Left kidney (tissue), 2 donors: ENCODE results near the gene GPN1. TPM values are rescaled to one million over a fixed set of nuclear protein-coding genes. Genes with fewer than 3 reads are reported as not detected.
"Not testable (repeated sequence)": the region's sequence is repeated elsewhere in the genome, so short reads cannot be mapped to it uniquely, and the experiment has no call there.

Experiments used
- DNase-seq: peaks from one replicate; pipeline ENCODE4 v3.0.0-alpha.2; 2013
- polyA plus RNA-seq: library from polyadenylated mRNA; unstranded; fragments of 120-200 nt; gene quantifications from one replicate; pipeline ENCODE4 v1.2.1, GENCODE V29; 2013; ENCODE audit not compliant: insufficient read length

Gene GPN1
- polyA plus RNA-seq, 1 donor, result 64.5 TPM

DNA sequence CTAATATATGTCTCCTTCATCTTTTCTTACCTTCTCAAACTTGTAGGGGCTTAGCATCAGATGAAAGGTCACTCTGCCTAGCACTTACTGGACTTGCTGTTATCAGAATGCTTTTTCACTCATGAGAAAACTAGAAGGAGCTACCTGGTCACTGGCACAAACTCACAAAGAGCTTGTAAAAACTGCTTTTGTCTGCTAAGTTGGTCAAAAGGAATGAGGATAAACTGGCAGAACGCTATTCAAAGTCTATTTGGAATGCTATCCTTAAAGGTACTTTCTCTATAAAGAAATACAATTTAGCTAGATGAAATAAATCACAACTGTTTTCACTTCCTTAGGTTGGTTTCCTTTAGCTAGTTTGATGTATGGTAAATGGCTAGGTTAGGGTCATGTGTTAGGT is 2.5 kb upstream of the GPN1 start:
- DNase-seq, result not testable (repeated sequence)

DNA sequence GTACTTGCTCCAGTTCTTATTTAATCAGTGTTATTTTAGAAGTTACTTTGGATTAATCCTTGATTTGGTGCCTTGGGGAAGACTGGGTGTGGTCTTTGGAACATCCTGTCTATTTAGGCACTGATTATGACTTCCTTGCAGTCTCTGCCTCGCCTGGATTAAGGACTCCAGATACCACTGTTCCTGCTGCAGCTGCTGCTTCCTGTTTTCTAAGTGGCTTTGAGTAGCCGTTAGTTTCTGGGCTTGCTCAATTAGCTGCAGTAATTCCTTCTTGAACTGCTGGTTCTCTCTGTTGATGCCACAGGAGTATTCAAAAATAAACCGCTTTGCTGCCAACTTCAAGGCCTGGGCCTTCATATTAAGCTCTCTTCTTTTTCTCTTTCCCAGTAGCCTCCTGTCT is 1.9 kb upstream of the GPN1 start:
- DNase-seq, result not testable (repeated sequence)

DNA sequence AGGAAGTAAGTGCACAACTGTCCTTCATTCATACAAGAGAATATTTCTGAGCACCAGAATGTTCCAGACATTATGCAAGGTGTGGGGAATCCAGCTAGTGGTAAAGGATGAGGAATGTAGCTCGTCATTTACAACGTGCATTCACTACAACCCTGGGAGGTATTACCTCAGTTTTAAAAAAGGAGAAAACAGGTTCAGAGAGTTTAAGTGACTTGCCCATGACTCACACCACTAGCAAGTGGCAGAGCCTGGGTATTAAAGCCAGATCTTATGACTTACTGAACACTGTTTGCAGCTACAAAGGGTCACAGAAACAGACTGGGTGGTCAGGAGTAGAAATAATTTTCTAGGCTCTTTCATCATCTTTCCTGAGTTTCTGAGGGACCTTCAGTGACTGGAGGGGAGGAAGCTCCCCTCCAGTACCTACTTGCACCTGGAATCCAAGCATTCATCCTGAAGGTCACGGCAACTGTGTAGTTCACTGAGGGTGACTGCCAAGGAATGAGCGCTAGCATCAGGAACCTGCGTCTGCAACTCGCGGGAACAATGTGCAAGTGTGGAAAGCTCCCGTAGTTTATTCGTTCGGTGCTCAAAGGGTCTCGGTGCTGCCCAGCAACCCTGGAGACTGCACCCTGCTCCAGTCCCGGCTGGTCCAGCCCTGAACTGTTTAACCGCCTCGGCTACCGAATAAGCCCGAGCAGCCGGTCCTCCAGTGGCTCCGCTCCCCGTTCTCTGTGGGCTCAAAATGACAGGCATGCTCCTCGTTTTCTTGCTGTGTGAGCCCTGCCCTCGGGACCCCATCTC is 685 bp upstream of the GPN1 start:
- DNase-seq, result no peak

DNA sequence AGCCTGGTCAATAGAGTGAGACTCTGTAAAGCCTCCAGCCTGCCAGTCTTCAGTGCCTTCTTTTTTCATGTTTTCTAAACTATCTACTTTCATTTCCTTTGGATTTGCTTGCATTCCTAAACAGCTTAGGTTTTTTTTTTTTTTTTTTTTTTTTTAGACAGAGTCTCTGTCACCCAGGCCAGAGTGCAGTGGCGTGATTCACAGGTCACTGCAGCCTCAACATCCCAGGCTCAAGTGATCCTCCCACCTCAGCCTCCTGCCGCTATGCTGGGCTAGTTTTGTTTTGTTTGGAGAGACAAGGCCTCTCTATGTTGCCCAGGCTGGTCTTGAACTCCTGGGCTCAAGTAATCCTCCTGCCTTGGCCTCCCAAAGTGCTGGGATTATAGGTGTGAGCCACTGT is 1.4 kb downstream of the GPN1 start:
- DNase-seq, result not testable (repeated sequence)

DNA sequence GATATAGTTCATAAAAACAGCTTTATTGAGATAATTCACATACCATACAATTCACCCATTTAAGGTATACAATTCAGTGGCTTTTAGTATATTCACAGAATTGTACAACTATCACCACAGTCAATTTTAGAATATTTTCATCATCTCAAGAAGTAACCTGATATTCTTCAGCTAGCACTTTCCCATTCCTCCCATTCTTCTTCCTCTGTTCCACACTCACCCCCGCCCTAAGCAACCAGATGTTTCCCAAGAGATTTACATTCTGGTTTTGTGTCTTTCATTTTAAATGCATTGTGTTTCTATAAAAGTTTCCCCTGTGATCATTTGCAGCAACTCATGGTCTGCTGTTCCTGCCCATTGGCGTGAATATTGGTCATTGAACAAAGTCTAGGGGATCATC is 5.4 kb downstream of the GPN1 start:
- no peak for DNase-seq

DNA sequence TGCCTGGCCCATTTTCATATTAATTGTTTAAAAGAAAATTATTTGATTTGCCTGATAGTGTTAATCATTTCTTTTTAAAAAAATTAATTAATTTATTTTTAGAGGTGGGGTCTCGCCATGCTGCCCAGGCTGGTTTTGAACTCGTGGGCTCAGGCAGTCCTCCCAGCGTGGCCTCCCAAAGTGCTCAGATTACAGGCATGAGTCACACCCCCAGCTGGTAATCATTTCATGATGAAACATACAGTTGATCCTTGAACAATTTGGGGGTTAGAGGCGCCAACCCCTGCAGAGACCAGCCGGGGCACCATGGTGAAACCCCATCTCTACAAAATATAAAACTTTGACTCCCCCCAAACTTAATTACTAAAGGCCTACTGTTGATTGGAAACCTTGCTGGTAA is 7.9 kb downstream of the GPN1 start:
- no peak for DNase-seq

DNA sequence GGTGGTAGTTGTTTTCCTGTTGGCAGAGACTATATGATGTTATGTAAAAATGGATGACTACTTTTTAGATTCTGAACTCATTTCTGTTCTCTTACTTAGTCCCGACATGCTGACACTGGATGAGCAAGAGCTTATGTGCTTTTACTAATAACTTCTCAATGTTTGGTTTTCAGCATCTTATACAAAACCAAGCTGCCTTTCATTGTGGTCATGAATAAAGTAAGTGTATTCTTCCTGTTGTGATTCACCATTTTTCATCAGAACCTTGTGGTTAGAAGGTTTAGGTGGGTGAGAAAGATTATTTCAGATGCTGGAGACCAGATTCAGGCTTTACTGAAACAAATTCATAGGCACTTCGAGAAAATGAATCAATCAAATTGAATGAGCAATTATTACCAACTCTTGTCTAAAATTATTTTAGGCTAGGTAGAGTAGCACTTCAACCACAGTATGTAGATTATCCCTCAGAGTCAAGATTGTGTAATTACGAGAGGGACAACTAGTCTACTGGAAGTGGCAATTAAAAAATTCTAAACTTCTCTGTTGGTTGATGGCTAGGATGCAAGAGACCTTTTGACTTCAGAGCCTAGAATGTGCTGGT is 9.3 kb downstream of the GPN1 start:
- no peak for DNase-seq

DNA sequence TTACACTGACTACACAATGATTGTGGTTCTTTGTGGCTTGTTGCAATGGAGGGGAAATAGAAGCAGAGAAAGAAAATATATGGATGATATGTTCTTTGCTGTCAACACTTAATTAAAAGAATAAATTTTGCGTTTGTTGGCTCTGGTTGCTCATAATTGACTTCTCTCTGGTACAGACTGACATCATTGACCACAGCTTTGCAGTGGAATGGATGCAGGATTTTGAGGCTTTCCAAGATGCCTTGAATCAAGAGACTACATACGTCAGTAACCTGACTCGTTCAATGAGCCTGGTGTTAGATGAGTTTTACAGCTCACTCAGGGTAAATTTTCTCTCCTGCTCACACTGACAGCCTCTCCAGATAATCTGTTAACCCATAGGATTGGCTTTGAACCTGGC is 9.9 kb downstream of the GPN1 start:
- DNase-seq, result no peak

DNA sequence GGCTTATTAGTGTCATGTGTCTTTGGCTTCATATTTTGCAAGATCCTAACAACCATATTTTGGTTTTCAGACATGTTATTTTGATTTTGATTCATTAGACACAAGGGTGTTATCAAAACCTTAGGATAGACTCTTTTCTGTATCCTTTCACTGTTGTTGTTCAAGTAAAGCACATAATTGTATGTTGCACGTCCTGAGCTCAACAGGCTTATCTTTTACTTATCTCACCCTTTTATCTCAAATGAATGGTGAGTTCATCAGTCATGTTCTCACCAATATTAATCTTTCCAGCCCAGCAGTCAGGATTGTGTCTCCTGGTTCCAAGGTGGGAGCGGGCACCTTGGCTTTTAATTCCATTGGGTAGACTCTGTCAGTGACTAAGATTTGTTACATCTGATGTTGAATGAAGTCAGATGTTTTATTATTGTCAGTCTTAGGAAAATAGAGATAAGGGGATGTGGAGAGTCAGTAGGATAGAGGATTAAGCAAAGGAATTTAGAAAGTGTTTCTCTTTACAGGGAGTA is 11.9 kb downstream of the GPN1 start:
- no peak for DNase-seq

DNA sequence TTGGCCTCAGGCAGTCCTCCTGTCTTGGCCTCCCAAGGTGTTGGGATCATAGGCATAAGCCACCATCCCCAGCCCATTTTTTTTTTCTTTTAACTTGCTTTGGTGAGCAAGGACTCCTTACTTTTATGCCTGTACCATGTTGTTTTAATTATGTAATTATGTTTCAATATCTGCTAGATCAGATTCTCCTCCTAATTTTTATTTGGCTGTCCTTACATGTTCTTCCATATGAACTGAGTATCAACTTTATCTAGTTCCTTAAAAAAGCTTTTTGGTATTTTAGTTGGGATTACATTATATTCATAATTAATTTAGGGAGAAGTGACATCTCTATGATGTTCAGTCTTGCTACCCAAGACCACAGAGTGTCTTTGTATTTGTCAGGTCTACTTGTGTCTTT is 16.3 kb downstream of the GPN1 start:
- no peak for DNase-seq

DNA sequence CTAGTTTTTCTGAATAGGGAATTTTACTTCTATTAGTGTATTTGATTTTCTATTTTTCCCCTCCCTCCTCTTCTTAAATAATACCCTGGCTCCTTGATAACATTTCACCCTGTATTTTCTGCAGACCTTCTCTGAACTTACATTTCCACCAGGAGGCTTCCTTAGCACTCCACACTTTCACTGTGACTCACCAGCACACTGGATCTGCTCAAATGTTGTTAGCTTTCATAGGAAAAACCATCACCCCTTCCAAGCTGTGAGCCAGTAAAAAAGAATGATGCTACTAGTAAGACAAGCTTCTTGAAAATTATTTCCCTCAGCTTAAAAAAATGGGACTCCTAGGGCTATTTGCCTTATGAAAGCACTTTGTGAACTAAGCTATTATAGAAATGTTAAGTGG is 18.4 kb downstream of the GPN1 start:
- no peak for DNase-seq

DNA sequence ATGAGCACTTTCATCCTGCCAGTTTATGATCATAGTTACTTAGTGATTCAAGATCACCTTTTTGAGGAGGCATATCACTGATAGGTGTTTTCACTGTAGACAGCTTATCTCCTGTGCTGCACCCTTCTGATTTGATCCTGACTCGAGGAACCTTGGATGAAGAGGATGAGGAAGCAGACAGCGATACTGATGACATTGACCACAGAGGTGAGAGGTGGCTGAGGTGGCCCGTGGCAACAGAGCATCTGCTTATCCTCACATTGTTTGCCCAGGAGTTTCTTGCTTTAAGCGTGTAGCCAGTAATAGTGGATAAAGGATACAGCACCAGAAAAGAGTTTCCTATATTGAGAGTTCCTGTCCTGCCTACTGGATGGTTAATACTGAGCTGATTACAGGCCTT is 18.9 kb downstream of the GPN1 start:
- no peak for DNase-seq

DNA sequence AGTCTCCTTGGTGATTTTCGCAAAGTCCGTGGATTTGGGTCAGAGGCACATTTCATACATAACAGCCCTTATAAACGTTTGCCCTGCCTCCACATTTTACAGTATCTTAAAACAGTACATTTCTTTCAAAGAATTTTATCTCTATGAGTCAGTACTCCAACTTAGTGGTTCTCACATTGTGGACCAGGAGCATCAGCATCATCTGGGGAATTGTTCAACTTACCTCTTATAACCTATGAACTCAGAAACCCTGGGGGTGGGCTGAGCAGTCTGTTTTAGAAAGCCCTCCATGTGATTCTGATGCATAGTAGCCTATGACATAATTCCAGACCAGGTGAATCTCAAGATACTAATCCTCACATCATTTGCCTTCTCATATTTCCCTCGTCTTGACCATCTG is 22.2 kb downstream of the GPN1 start:
- no peak for DNase-seq

DNA sequence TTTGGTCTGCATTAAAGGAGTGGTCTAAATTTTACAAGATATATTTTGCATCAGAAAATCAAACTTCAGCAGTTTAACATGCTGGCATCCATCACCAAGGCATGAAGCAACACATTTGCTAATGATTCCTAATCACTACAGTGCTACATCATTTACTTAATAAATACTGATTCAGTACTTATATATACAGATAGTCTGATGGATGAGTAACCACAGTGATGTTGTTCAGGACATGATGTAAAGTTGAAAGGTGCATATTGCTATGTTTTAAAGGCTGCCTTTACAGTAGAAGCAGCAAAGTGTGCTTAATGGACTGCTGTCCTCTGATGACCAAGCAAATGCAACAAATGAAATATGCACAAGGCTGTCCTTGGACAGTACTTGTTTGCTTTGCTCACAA is 23.5 kb downstream of the GPN1 start:
- no peak for DNase-seq

DNA sequence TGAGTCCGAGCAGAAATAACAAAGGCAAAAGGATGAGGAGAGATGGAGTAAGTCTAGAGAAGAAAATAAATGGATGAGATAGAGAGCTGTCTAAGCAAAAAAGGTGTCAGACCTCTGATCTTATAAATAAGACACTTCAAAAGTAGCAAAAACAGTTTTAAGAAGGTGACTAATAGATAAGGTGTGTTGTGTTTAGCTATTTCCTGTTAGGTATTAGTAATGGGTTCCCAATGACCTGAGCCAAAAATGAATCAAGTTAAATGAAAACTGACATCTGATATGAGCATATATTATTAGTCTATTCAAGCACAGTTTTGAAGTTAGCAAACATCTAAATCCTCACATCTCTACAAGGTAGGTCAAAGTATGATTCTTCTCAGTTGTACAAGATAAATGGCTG is 23.9 kb downstream of the GPN1 start:
- no peak for DNase-seq

DNA sequence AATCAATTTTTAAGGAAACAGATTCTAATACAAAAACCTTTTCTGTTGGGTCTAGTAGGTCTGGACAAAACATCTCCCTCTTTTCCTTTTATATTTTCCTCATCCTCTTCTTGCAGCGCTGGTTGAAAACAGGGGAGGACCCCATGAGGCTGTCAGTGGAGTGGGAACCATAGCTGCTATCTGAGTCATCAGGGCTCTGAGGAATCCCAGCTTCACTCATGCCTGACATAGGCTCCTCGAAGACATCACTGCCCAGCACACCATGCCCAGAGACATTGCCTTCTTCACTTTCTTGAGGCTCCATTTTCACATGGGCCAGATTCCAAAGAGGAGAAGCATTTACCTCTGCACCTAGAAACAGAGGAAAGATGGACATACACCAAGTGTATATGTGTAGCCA is 24.5 kb downstream of the GPN1 start:
- no peak for DNase-seq

DNA sequence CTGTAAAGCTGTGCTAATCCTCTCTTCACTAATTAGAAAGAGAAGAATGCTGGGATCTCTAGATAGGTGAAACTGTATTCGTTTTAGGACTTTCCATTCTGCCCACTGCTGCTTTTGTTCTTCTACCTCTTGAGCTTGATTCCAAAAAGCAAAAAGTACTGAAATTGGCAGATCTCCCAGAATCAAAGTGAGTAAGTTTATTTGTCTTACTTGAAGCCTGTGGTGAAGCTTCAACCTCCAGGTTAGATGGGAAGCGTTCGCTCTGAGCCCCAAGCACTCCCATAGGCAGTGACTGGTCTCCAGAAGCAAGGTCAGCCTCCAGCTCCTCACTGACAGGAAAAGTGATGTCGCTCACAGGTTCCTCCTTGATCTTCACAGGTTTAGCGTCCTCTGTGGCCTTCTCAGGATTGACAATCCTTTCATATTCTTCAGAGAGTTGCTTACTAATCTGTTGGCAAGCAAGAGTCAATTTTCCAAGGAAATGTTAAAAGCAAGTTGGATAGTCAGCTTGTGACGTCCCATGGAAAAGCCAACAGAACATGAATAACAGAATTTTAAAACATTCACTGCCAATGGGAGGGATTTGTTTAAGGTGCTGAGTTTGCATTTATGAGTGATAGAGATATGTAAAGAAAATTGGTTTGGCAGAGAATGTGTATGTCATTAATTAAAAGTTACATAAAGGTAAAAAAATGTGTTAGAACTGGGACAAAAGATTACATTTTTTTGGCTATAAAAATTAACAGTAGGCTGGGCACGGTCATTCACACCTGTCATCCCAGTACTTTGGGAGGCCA is 26.5 kb downstream of the GPN1 start:
- DNase-seq, result no peak

DNA sequence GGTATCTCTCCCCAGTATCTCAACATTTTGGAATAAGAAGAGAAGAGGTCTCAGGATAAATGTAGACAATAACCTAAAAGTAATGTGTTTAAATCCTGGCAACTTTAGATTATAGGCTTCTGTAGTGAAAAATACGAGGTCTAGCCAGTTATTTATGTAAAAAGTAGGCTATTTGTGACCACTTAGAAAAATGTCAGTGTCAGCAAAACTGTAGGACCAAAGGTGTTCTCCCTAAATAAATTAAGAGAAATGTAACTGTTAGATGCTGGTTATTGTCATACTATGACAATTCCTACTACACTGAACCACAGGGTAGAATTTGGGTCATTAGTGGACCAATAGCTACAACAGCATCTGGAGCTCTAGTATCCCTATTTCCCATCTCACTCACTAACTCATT is 32.5 kb downstream of the GPN1 start:
- DNase-seq, result no peak

DNA sequence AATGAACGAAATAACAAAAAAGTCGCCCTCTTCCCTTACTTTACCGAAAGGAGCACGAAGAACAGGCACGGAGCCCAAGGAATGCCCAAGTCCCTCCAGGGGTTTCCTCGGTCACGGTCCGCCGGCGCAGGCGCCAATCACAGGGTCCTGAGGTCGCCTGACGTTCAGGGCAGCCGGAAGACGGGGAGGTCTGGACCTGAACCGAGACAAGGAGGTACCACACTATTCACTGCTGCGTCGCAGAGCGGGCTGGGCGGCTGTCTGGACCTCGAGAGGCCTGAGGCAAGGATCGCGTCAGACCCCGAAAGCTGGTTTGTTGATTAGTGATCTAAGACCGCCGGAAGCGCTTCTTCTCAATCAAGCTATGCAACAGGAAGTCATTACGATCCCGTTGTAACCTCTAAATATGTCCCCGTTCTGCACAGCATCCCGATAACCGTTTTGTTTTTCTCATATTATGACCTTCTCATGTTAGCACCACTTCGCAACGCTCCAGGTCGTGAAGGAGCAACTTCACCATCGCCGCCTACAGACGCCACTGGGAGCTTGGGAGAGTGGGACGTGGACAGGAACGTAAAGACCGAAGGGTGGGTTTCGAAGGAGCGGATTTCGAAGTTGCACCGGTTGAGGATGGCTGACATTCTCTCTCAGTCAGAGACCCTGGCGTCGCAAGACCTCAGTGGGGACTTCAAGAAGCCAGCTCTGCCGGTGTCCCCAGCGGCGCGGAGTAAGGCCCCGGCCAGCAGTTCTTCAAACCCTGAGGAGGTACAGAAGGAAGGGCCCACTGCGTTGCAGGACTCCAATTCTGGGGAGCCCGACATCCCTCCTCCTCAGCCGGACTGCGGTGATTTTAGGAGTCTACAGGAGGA is 34.7 kb downstream of the GPN1 start, which contains the start of the genes SLC4A1AP and SUPT7L:
TSS of gene SLC4A1AP (plus strand) at position 605 of the 869 bp plus-strand sequence. CDS start at position 631, 26 bp downstream.
TSS of gene SUPT7L (minus strand) at position 330 of the 869 bp plus-strand sequence. CDS start 1,422 bp downstream, outside the sequence.
- peak; percentile 84 for DNase-seq

DNA sequence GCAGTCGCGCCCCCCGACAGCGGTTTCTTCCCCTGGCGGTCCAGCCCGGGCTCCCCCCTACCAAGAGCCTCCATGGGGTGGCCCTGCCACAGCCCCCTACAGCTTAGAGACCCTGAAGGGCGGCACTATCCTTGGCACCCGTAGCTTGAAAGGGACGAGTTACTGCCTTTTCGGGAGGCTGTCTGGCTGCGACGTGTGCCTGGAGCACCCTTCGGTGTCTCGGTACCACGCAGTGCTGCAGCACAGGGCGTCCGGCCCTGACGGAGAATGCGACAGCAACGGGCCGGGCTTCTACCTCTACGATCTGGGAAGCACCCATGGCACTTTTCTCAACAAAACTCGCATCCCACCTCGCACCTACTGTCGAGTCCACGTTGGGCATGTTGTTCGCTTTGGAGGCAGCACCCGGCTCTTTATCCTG is 35.3 kb downstream of the GPN1 start:
- no peak for DNase-seq

DNA sequence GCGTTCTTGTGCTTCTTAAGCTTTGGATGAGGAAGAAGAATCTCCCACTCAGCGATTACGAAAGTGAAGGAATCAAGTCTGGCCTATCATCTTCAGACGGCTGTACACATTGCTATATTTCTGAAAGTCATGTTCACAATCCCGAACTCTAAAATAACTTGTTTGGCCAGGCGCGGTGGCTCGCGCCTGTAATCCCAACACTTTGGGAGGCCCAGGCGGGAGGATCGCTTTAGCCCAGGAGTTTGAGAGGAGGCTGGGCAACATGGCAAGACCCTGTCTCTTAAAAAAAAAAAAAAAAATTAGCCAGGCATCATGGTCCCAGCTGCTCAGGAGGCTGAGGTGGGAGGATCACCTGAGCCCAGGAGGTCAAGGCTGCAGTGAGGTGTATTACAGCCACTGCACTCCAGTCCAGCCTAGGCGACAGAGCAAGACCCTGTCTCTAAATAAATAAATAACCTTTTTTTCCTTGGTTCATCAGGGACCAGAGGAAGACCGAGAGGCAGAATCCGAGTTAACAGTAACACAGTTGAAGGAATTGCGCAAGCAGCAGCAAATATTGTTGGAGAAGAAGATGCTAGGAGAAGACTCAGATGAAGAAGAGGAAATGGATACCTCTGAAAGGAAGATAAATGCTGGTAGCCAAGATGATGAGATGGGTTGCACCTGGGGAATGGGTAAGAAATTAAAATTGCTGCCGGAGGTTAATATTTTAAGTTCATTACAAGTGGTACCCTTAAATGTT is 35.9 kb downstream of the GPN1 start:
- DNase-seq, result no peak
